Measurements from ENCODE around the gene PCGF3.

DNA sequence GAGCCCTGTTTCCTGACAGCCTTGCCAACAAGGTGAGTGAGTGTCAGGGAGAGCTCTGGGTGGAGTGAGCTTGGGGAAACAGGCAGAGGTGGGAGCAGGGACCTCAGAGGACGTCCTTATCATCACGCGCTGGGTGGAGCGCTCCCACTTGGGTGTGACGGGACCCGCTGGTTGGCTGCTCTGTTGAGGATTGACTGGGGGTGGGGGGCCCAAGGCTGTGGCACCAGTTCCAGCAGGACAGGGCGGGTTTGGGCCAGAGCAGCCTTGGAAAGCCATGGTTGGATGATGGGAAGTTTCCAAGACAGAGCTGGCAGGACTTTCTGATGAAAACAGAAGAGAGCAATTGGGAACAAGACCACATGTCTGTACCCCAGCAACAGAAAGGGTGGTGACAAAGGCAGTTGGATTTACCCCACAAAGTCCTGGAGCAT is 3.0 kb upstream of the PCGF3 start:
- TF ChIP-seq EZH2phosphoT487 (IDR thresholded peaks at IDR 0.05; ENCODE audit: borderline replicate concordance, low read length) (no peak), EZH2 (IDR thresholded peaks at IDR 0.05; ENCODE audit: low read length, unreplicated experiment) (no peak)
- TF ChIP-seq, protein P1, sequence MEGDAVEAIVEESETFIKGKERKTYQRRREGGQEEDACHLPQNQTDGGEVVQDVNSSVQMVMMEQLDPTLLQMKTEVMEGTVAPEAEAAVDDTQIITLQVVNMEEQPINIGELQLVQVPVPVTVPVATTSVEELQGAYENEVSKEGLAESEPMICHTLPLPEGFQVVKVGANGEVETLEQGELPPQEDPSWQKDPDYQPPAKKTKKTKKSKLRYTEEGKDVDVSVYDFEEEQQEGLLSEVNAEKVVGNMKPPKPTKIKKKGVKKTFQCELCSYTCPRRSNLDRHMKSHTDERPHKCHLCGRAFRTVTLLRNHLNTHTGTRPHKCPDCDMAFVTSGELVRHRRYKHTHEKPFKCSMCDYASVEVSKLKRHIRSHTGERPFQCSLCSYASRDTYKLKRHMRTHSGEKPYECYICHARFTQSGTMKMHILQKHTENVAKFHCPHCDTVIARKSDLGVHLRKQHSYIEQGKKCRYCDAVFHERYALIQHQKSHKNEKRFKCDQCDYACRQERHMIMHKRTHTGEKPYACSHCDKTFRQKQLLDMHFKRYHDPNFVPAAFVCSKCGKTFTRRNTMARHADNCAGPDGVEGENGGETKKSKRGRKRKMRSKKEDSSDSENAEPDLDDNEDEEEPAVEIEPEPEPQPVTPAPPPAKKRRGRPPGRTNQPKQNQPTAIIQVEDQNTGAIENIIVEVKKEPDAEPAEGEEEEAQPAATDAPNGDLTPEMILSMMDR (conservative IDR thresholded peaks at IDR 0.05; ENCODE audit: low read depth, low read length), result no peak
